C4-2B (cell line): ENCODE measurements around the gene BRD8.

ENCODE experiments used
- ZFX ChIP-seq: fragments of 450-650 bp; IDR thresholded peaks from 2 replicates; pipeline ENCODE4 v1.6.1; 2017
- TF ChIP-seq, protein P1 (sequence below): fragments of 450-650 bp; conservative IDR thresholded peaks from 2 replicates; pipeline ENCODE4 v1.5.1; 2017; ENCODE audit warnings: mild to moderate bottlenecking

DNA sequence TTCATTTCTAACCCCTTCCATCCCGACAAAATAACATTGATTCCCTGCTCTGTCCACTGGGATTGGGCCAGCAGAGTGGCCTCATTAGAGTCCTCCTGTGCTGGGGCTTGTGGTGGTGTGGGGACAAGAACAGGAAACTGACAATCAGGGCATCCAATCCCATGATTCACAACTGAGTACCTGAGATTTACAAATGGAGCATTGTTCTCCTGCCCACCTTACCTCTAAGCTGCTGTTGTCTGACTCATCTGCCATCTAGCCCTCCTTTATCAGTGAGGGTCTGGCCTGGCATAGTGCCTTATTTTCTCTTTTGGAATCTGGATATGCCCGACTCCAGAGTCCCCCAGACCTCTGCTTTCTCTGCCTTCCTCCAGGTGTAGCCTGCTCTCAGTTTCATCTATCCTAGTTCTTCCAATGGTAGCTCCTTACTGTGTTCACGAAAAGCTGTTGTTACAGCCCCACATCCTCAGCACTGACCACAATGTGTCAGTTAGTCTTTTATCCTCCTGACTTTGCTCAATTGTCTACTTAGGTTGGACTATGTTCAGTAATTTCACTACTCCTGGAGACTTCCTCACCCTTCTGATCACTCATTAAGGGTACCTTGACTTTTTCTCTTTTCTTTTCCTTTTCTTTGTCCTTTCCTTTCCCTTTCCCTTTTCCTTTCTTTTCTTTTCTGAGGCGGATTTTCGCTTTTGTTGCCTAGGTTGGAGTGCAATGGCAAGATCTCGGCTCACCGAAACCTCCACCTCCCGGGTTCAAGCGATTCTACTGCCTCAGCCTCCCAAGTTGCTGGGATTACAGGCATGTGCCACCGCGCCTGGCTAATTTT is 81.2 kb downstream of the BRD8 start:
- TF ChIP-seq, protein P1, sequence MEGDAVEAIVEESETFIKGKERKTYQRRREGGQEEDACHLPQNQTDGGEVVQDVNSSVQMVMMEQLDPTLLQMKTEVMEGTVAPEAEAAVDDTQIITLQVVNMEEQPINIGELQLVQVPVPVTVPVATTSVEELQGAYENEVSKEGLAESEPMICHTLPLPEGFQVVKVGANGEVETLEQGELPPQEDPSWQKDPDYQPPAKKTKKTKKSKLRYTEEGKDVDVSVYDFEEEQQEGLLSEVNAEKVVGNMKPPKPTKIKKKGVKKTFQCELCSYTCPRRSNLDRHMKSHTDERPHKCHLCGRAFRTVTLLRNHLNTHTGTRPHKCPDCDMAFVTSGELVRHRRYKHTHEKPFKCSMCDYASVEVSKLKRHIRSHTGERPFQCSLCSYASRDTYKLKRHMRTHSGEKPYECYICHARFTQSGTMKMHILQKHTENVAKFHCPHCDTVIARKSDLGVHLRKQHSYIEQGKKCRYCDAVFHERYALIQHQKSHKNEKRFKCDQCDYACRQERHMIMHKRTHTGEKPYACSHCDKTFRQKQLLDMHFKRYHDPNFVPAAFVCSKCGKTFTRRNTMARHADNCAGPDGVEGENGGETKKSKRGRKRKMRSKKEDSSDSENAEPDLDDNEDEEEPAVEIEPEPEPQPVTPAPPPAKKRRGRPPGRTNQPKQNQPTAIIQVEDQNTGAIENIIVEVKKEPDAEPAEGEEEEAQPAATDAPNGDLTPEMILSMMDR: no peak
- no peak for TF ChIP-seq ZFX
